Kidney epithelial cell (primary cell): ENCODE data around the gene SLC34A1. TPM values are rescaled to one million over a fixed set of nuclear protein-coding genes. Genes with fewer than 3 reads are reported as not detected.

Experiments used
- DNase-seq: peaks from one replicate; pipeline ENCODE4 v3.0.0-alpha.2; 2010; ENCODE audit warnings: low read depth
- H3K27me3 ChIP-seq: 2 replicates; pipeline ENCODE4 v1.6.0; 2011; ENCODE audit warnings: low read length; ENCODE audit not compliant: control insufficient read depth, insufficient read depth
- H3K36me3 ChIP-seq: 2 replicates; pipeline ENCODE4 v1.5.1; 2011; ENCODE audit warnings: low read length; ENCODE audit not compliant: control insufficient read depth, insufficient read depth
- H3K4me3 ChIP-seq: 2 replicates; pipeline ENCODE4 v1.5.1; 2011; ENCODE audit warnings: low read depth, mild to moderate bottlenecking, control low read depth, low read length
- CTCF ChIP-seq: IDR thresholded peaks from 2 replicates; pipeline ENCODE4 v1.5.1; 2011; ENCODE audit warnings: mild to moderate bottlenecking, moderate library complexity, low read length, control low read depth, inconsistent platforms; ENCODE audit not compliant: insufficient read depth, poor library complexity, severe bottlenecking
- total RNA-seq: library from RNA; depleted of rRNA; stranded (reverse); fragments of >200 nt; gene quantifications from 2 replicates; pipeline ENCODE4 v1.2.3, GENCODE V29; 2015

Gene SLC34A1
- total RNA-seq, 1 donor from 2014 or later = not detected

GRCh38 chr5:177438468-177438867 is 54.2 kb downstream of the SLC34A1 start:
- DNase-seq = no peak

GRCh38 chr5:177439518-177440053 is 55.4 kb downstream of the SLC34A1 start:
- Histone ChIP-seq H3K4me3 (no peak overlapping the region), H3K36me3 (no peaks in the 10 kb centered on the region), H3K27me3 (no peaks in the 10 kb centered on the region)
- no peak for DNase-seq
- no peak for TF ChIP-seq CTCF

More at GRCh38 chr5:177438468-177438867, 54.2 kb downstream of the SLC34A1 start:
- Histone ChIP-seq H3K27me3 (no peaks in the 10 kb centered on the region), H3K36me3 (no peaks in the 10 kb centered on the region), H3K4me3 (no peak overlapping the region)
- TF ChIP-seq CTCF = no peak

DNA sequence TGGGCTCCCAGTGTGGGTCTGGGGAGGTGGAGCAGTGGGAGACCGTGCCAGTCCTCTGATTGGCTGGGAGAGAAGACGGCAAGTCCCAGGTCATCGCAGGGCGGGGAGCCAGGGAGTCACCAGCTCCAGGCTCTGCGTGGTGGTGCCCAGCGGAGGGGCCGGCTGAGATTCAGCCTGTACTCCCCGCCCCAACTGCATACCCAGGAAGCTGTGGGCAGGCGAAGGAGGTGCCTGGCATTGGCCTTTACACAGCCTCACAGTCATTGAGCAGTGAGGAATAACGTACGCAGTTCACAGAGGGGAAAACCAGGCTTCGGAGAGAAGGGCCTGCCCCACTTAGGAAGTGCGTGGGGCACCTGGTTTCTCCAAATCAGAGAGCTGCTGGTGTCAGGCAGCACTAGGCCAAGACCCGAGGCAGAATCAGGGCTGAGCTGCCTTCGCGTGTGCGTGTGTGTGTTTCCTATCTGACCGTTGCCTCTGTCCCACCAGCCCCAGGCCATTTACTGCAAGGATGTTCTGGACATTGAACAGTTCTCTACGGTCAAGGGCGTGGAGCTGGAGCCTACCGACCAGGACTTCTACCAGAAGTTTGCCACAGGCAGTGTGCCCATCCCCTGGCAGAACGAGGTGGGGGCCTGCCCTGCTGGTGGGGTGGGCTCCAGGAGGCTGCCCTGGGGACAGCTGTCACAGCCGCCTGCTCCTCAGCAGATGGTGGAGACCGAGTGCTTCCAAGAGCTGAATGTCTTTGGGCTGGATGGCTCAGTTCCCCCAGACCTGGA is 56.2 kb downstream of the SLC34A1 start:
- Histone ChIP-seq H3K36me3 (no peaks in the 10 kb centered on the region), H3K27me3 (no peaks in the 10 kb centered on the region), H3K4me3 (no peak overlapping the region)
- no peak for TF ChIP-seq CTCF
- no peak for DNase-seq

DNA sequence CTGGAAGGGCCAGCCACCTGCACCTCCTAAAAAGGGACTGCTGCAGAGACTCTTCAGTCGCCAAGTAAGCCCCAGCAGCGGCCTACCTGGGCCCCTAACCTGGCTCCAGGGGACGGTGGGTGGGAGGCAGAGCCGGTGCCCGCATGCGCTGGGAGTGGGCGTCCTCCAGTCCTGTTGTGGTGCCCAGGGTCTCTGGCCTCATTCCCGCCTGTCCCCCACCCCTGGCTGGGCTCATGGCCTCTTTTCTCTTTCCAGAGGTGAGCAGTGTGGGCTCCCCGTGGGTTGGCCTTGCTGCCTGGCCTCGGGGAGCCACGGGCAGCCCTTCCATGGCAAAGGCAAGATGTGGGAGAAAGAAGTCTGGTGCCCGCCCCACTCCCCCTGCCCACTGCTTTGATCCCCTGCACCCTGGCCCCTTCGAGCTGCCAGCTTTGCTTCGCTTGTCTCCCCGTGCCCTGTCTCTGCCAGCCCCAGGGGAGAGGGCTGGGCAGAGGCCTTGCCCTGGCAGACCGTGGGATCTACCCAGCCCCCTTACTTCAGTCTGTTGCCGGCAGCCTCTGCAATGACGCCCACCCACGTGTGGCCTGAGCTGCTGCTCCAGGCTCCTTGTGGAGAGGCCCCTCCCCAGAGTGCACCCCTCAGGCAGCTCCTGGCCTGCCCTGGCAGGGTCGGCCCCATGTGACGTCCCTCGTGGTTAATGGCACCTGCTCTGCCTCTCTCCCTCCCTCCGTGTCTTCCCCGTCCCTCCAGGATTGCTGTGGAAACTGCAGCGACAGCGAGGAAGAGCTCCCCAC is 57.0 kb downstream of the SLC34A1 start:
- DNase-seq = no peak
- no peak for TF ChIP-seq CTCF
- Histone ChIP-seq H3K4me3 (no peak overlapping the region), H3K36me3 (no peaks in the 10 kb centered on the region), H3K27me3 (no peaks in the 10 kb centered on the region)

- Histone ChIP-seq H3K4me3 (no peak overlapping the region), H3K36me3 (no peaks in the 10 kb centered on the region), H3K27me3 (no peaks in the 10 kb centered on the region)
- no peak for TF ChIP-seq CTCF
- DNase-seq = no peak
Observed at GRCh38 chr5:177442066-177442826, 58.0 kb downstream of the SLC34A1 start.
